Measurements from ENCODE around the gene CPSF6. TPM values are rescaled to one million over a fixed set of nuclear protein-coding genes. Genes with fewer than 3 reads are reported as not detected.

The CPSF6 gene
- total and polyA plus RNA-seq, 2 experiments from 2014 or later: 19.6 to 63.4 TPM

- Histone ChIP-seq H3K4me2 (ENCODE audit: unreplicated experiment) (no peak overlapping the region), H2AFZ (no peak overlapping the region), H4K20me1 (ENCODE audit: insufficient read depth) (no peaks in the 10 kb centered on the region), H3K9ac (no peak overlapping the region), H3K9me2 (ENCODE audit: insufficient read depth) (no peaks in the 10 kb centered on the region), H3K27me3 (replicated peaks; ENCODE audit: insufficient read depth) (no peaks in the 10 kb centered on the region; the same call in 1 of the 2 replicates), H3K4me3 (no peak overlapping the region), H3K4me1 (ENCODE audit: insufficient read depth) (no peaks in the 10 kb centered on the region), H3K9me3 (ENCODE audit: low read depth) (no peaks in the 10 kb centered on the region), H3K27ac (no peak overlapping the region), H3F3A (ENCODE audit: insufficient read depth) (no peaks in the 10 kb centered on the region), H3K36me3 (ENCODE audit: low read depth) (no peaks in the 10 kb centered on the region), H3K79me2 (ENCODE audit: insufficient read depth) (no peaks in the 10 kb centered on the region)
- 30 to 35% methylated on average over 3 of the region's 3 CpGs for WGBS, 2 experiments (ENCODE audit: low coverage in 1 of 2, low lambda C conversion rate in 2 of 2, missing lambda C conversion rate in 2 of 2)
- in situ Hi-C loops (cut with MboI): no loop called here
- no peak for TF ChIP-seq EZH2 (IDR thresholded peaks at IDR 0.05; ENCODE audit: insufficient read depth, poor library complexity, severe bottlenecking)
- DNase-seq: no peak
These were observed 28.7 kb upstream of the CPSF6 start for GRCh38 chr12:69210661-69211060.

DNA sequence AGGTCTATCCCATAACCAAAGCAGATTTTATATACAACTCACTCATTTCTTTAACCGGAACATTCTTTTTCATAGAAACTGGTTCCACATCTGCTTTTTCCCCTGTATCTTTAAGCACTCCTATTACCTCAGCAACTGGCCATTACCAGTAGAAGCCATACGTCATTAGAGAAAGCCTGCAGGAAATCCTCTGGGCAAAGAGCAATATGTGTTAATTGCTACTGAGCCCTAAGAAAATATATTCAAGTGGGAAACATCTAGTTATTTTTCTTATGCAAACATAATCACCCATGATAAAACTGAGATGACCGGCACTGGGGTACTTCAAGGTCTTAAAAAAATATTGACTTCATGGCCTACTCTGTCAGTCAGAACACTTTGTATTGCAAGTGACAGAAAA, 28.2 kb upstream of the CPSF6 start:
- Histone ChIP-seq H2AFZ (no peak overlapping the region), H3K4me2 (ENCODE audit: unreplicated experiment) (no peak overlapping the region), H3K4me3 (no peak overlapping the region), H4K20me1 (ENCODE audit: insufficient read depth) (no peaks in the 10 kb centered on the region), H3K79me2 (ENCODE audit: insufficient read depth) (no peaks in the 10 kb centered on the region), H3K27me3 (replicated peaks; ENCODE audit: insufficient read depth) (no peaks in the 10 kb centered on the region; the same call in 1 of the 2 replicates), H3K9me3 (ENCODE audit: low read depth) (no peaks in the 10 kb centered on the region), H3K36me3 (ENCODE audit: low read depth) (no peaks in the 10 kb centered on the region), H3K9ac (no peak overlapping the region), H3K27ac (no peak overlapping the region), H3F3A (ENCODE audit: insufficient read depth) (no peaks in the 10 kb centered on the region), H3K9me2 (ENCODE audit: insufficient read depth) (no peaks in the 10 kb centered on the region), H3K4me1 (ENCODE audit: insufficient read depth) (no peaks in the 10 kb centered on the region)
- no peak for TF ChIP-seq EZH2 (IDR thresholded peaks at IDR 0.05; ENCODE audit: insufficient read depth, poor library complexity, severe bottlenecking)
- TF ChIP-seq EZH2phosphoT487 (IDR thresholded peaks at IDR 0.05; ENCODE audit: insufficient read depth, low read depth): no peak
- 69 to 77% methylated on average over 3 of the region's 3 CpGs for WGBS, 2 experiments (ENCODE audit: low coverage in 1 of 2, low lambda C conversion rate in 2 of 2, missing lambda C conversion rate in 2 of 2)
- no peak for DNase-seq
- in situ Hi-C loops (cut with MboI): no loop called here

- no peak for DNase-seq
- no peak overlapping the region for H3K27ac ChIP-seq
- in situ Hi-C loops (cut with MboI): no loop called here
- H3K36me3 ChIP-seq (ENCODE audit: low read depth): no peaks in the 10 kb centered on the region
- H2AFZ ChIP-seq: no peak overlapping the region
- no peaks in the 10 kb centered on the region for H3K79me2 ChIP-seq (ENCODE audit: insufficient read depth)
- WGBS, 2 experiments (ENCODE audit: low coverage in 1 of 2, low lambda C conversion rate in 2 of 2, missing lambda C conversion rate in 2 of 2): 45 to 68% methylated on average over 1 of the region's 1 CpG
- no peak overlapping the region for H3K9ac ChIP-seq
- TF ChIP-seq EZH2phosphoT487 (IDR thresholded peaks at IDR 0.05; ENCODE audit: insufficient read depth, low read depth) (no peak), EZH2 (IDR thresholded peaks at IDR 0.05; ENCODE audit: insufficient read depth, poor library complexity, severe bottlenecking) (no peak)
- no peak overlapping the region for H3K4me3 ChIP-seq
- no peaks in the 10 kb centered on the region; the same call in 1 of the 2 replicates for H3K27me3 ChIP-seq (replicated peaks; ENCODE audit: insufficient read depth)
- H3F3A ChIP-seq (ENCODE audit: insufficient read depth): no peaks in the 10 kb centered on the region
- no peaks in the 10 kb centered on the region for H3K4me1 ChIP-seq (ENCODE audit: insufficient read depth)
- no peak overlapping the region for H3K4me2 ChIP-seq (ENCODE audit: unreplicated experiment)
- H3K9me3 ChIP-seq (ENCODE audit: low read depth): no peaks in the 10 kb centered on the region
- H4K20me1 ChIP-seq (ENCODE audit: insufficient read depth): no peaks in the 10 kb centered on the region
- H3K9me2 ChIP-seq (ENCODE audit: insufficient read depth): no peaks in the 10 kb centered on the region
These were observed 25.2 kb upstream of the CPSF6 start for GRCh38 chr12:69214169-69214568.

DNA sequence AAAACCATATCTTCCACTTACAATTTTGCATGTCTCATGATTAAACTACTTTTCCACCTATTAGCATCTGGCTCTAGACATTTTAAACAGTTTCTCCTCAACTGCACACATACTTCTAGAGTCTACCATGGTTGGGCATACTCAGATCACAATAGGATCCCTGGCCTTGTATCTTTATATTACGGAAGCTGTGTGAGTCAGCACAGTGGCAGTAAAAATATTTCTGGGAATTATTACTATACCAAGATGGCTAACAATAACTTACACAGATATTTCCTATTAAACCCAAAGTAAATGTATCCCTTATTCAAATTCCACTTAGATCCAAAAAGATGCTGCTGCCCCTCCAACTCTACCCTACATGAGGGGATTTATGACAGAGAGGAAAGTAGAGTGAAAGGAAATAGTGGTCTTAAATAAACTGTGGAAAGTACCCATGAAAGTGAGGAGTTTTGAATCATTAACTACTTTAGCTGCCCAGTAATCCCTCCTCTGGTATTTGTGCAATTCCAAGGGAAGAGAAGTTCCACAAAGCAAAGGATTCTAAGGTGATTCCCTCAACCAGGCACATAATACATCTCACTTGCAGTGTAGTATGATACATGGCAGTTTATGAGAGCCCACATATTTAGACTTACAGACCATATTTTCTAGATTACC, 14.0 kb upstream of the CPSF6 start:
- 48 to 49% methylated on average over 1 of the region's 1 CpG for WGBS, 2 experiments (ENCODE audit: low coverage in 1 of 2, low lambda C conversion rate in 2 of 2, missing lambda C conversion rate in 2 of 2)
- in situ Hi-C loops (cut with MboI): loop anchor here (25.0 kb wide), 1 partner anchor 363 kb away; no protein-coding TSS in a partner anchor
- H3K79me2 ChIP-seq (ENCODE audit: insufficient read depth): no peaks in the 10 kb centered on the region

More for the DNA sequence above, 14.0 kb upstream of the CPSF6 start:
- H2AFZ ChIP-seq: no peak overlapping the region
- H3K4me1 ChIP-seq (ENCODE audit: insufficient read depth): no peaks in the 10 kb centered on the region
- no peak for TF ChIP-seq EZH2 (IDR thresholded peaks at IDR 0.05; ENCODE audit: insufficient read depth, poor library complexity, severe bottlenecking)
- TF ChIP-seq EZH2phosphoT487 (IDR thresholded peaks at IDR 0.05; ENCODE audit: insufficient read depth, low read depth): no peak
- H3K27me3 ChIP-seq (replicated peaks; ENCODE audit: insufficient read depth): 0 out of 2 replicates have a peak, but pooled peaks cover 2% of the 10 kb centered on the region
- H3K9me3 ChIP-seq (ENCODE audit: low read depth): no peaks in the 10 kb centered on the region
- no peaks in the 10 kb centered on the region for H4K20me1 ChIP-seq (ENCODE audit: insufficient read depth)
- H3K9ac ChIP-seq: no peak overlapping the region
- H3K9me2 ChIP-seq (ENCODE audit: insufficient read depth): no peaks in the 10 kb centered on the region
- H3F3A ChIP-seq (ENCODE audit: insufficient read depth): no peaks in the 10 kb centered on the region
- no peak overlapping the region for H3K27ac ChIP-seq
- no peaks in the 10 kb centered on the region for H3K36me3 ChIP-seq (ENCODE audit: low read depth)
- no peak overlapping the region for H3K4me3 ChIP-seq
- no peak for DNase-seq
- H3K4me2 ChIP-seq (ENCODE audit: unreplicated experiment): no peak overlapping the region
